HuH-7.5 (cell line): Measurements from ENCODE around the gene CELA1.

Experiments used
- DNase-seq: peaks from one replicate; pipeline ENCODE4 v3.0.0; 2011; ENCODE audit warnings: low spot score

CELA1 gene

DNA sequence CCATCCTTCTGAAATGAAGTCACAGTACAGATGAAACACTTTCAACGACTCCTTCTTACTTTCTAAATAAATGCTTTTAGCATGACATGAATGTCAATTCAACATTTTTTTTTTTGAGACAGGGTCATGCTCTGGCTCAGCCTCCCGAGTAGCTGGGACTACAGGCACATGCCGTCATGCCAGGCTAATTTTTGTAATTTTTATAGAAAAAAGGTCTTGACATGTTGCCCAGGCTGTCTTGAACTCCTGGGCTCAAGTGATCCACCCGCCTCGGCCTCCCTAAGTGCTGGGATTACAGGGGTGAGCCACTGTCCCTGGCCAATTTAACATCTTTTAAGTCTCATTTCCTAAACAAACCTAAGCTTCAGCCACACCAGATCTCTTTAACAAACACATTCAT lies 28.4 kb upstream of the CELA1 start:
- DNase-seq: no peak

DNA sequence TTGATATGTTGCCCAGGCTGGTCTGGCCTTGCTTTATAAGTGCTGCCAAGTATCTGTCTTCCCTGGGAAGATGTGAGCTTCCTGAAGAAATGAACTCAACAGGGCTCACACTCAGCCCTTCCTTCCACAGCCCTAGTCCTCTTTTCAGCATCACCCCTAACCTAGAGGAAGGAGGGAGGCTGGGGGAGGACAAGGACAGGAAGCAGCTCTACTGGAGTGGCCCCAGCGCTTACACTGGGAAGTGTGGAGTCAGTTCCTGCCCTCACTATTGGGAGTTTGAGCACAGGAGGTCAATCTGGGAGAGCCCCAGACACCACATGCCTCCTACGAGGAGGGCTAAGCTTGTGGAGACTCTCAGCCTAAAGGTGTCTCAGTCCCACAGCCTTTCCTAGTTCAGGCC lies 27.9 kb upstream of the CELA1 start:
- DNase-seq: no peak

DNA sequence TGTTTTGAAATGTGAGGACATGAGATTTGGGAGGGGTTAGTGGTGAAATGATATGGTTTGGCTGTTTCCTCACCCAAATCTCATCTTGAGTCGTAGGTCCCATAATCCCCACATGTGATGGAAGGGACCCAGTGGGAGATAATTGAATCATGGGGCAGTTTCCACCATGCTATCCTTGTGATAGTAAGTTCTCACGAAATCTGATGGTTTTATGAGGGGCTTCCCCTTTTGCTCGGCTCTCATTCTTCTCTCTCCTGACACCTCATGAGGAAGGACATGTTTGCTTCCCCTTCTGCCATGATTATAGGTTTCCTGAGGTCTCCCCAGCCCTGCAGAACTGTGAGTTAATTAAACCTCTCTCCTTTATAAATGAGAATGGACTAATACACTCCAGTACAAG lies 26.7 kb upstream of the CELA1 start:
- no peak for DNase-seq

DNA sequence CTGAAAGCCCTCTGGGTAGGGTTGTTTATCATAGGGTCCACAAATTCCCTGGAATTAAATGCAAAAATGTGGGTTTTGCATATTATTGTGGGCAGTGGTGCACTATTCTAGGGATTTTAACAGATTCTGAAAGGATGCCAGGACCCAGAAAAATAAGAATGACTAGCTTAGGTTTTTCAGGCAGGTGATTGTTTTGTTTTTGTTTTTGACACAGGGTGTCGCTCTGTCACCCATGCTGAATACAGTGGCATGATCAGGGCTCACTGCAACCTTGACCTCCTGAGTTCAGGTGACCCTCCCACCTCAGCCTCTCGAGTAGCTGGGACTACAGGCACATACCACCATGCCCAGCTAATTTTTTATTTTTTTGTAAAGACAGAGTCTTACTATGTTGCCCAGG lies 25.5 kb upstream of the CELA1 start:
- no peak for DNase-seq

DNA sequence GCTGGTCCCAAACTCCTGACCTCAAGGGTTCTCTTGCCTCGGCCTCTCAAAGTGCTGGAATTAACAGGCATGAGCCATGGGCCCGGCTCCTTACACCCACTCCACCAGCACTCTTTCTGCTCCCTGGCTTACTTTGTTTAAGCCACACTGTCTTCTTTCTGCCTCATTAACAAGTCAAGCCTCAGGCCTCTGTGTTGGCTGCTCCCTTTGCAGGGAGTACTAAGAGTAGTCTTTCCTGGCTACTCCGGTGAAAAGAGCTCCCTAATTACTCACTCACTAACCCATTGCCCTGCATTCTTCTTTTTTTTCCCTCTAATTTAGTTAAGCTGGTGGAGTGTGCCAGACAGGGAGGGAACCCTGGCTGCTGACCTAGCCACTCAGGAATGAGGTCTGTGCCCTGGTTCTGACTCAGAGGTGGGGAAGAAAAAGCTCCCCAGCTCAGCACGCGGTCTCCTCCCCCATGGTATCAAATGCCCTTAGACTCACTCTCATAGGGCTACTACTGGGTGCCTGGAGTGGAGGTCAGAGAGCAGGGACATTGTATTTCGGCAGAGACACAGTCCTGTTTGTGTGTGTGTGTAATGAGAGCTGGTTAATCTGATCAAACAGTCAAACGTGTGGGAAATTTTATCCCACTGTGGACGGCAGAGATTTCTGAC lies 24.9 kb upstream of the CELA1 start:
- peak; percentile 73 for DNase-seq

DNA sequence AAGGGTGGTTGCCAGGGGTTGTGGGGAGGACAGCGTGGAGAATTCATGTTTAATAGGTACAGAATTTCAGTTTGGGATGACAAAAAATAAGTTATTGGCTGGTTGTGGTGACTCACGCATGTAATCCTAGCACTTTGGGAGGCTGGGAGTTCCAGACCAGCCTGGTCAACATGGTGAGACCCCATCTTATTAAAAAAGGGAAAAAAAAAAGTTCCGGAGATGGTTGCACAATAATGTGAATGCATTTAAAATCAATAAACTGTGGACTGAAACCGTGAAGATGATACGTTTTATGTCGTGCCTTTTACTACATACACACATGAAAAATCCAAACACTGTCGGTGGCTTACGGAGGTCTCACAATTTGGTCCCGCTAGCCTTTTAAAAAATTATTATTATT lies 24.2 kb upstream of the CELA1 start:
- no peak for DNase-seq

DNA sequence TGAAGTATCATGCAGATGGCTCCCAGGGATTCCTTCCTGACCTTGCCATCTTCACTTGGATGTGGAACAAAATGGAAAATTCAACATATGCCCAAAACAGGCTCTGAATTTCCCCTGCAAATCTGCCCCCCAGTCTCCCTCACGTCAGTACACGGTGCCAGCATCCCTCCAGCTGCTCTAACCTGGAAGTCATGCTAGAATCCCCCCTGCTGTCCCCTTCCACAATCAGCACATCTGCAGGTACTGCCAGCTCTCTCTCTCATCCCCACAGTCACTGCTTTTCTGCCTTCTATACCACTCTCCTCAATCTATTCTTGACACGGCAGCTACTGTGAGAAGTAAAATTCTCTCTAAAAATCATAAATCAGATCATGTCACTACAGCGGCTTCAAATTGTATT lies 23.1 kb upstream of the CELA1 start:
- no peak for DNase-seq

DNA sequence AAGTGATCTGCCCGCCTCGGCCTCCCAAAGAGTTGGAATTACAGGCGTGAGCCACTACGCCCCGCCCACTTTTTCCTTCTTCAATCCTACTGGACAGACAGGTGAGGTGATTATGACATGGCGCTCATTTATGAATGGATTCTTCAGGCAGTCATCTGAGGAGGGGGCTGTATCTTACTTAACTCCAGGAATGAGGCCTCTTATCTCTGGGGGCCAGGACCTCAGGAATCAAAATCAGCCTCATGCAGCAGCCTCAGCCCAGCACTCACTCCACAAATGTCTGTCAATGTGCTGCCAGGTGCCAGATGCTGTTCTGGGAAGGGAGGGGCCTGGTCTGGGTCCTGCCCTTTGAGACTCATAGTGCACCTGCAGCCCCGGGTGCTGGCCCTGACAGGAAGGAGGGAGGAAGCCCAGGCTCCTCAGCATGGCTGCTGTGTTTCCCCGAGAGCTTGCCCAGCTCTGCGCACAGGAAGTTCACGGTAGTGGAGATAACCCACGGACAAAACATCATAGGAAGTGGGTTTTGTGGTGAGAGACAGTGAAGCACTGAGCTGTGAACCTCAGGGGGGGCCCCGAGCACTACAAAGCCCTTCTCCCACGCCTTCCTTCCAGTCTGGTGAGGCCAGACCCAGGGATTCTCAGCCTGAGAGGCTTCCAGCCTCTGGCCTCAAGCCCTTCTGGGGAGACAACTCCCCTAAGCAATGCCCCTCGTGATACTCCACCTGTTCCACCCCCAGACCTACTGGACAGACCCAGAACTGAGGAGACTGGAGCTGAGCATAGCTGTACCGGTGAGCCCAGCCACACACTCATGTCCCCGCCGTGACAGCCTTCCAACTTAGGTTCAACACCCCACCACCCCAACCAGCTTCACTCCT lies 22.4 kb upstream of the CELA1 start:
- DNase-seq: no peak

DNA sequence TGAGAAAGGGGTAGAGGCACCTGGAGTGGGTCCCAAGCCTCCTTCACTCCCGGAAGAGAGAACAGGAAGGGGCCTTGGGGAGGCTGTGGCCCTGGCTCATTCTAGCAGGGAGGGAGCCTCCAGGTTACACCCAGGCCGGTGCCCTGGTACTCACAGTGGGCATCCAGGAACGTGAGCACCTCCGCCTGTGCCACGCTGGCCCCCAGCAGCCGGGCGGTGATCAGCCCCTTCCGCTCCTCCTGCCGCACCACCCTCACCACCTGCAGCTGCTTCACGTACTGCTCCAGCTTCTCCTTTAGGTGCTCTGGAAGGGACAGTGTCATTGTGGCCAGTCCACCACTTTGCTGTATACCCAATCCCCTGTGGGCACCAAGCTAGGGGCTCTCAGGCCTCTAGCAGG lies 18.8 kb upstream of the CELA1 start:
- DNase-seq: no peak

DNA sequence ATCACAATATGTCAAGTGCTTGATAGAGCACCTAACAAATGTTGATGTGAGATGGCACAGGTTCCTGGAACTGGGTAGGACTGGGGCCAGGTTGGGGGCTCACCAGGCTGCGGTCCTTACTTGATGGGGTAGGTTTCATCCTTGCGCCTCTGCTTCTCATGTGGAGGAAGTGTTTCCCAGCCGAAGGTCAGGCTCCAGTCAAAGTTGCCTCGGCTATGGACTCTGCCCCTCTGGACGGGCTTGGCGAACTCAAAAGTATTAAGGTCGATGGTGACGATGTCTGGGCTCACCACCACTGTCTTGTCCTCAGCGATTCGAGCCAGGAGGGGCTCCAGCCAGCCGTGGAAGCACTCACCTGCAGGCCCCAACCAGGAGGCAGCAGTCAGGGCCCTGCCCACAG lies 17.5 kb upstream of the CELA1 start:
- DNase-seq: no peak

DNA sequence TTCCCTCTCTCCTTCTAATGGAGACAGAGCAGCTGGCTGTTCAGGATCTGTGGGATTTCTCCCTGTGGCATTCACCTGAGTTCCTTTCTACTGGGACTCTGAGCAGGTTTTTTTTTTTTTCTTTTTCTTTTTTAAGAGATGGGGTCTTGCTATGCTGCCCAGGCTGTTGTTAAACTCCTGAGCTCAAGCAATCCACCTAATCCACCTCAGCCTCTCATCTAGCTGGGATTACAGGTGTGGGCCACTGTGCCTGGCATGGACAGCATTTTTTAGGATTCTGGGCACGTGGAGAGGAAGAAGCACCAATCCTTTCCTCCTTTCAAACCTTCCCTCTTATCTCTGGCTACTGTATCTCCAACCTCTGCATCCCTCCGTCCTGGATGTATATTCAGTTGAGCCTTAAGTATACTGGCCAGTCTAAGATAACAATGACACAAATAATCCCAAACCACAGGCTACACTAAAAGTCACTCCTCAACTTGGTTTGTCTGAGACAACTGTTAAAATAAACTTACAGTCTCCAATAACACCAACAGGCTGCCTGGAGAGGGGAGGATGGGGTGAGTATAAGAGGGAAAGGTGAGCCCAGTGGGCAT lies 16.4 kb upstream of the CELA1 start:
- DNase-seq: no peak

DNA sequence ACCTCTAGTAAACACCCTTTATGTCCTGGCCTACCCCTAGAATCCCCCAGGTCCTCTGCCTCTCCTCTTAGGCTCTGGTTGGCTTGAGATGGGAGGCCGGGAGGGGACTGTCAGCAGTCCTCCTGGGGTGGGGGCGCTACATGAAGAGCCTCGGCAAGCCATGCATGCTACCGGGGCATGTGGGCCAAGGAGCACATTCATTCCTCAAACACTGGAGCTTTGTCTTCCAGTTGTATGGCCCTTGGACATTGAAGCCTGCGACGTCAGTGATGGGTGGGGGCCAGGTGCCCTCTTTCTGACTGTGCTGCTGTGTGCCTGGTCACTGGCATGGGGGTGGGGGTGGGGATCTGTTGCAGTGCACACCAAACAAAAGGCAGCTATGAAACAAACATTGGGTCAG lies 15.8 kb upstream of the CELA1 start:
- DNase-seq: no peak

DNA sequence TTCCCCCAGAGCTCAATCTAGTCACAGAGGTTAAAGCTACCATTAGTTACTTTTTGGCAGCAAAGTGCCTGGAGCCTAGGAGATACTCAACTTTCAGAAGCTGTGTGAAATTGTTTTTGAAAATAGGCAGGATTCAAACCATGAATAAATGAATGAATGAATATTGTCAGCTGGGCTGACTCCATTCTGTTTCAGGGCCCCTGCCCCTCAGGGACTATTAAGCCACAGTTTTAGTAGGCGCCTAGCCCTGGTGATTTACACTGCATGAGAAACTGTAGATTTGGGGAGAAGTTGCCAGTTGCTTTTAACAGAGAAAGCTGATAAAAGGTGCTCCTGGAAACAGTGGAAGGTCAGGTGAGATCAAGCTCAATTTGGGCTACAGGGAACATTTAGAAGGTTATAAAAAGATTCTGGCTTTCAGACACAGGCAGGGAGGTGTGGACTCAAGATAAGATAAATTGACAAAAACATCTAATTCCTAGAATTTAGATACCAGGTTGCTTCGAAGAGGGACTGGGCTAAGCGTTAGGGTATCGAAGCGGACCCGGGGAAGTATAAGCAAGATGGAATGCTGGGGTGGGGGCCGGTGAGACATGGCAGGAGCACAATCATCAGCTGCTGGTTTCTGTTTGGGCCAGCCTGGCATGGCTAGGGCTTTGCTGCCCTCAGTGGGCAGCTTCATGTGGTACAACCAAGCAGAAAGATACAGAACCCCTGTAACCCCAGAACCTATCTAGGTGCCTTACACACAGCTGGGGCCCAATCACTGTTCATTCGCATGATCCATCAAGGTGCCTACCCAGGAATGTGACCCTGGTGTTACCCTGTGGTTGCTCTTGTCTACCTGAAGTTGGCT lies 14.9 kb upstream of the CELA1 start:
- DNase-seq: no peak

DNA sequence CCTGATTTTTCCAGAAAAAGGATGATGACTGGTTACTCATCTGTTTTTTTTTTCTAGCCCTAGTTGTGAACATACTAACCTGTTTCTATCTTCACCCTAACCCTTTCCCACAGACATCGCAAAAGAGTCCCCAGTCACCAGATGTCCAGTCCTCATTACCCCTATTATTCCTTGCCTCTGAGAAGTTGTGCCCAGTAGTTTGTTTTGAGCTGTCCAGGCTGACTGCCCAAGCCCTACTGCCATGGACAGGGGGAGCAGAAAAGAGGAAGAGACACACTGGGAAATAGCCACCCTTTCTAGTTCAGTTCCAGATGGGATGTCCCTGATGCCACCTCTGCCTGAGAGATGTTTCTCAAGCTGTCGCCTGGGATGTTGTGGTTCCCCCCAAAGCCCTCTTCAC lies 13.8 kb upstream of the CELA1 start:
- DNase-seq: no peak

DNA sequence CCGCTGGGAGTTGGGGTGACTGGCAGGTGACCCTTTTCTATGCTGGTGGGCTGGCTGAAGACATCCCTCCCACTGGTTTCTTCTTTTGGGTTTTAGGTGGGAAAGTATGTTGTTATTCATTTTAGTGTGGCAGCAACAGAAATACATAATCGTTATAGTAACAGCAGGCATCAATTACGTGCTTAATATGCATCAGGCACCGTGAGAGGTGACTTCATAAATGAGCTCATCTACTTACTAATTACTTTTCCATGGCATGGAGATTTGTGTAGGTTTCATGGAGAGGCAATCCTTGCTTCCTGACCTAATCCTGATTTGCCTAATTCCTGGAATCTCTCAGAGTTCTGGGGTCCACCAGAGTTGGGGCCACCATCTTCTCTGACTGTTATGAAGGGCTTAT lies 13.4 kb upstream of the CELA1 start:
- DNase-seq: no peak

DNA sequence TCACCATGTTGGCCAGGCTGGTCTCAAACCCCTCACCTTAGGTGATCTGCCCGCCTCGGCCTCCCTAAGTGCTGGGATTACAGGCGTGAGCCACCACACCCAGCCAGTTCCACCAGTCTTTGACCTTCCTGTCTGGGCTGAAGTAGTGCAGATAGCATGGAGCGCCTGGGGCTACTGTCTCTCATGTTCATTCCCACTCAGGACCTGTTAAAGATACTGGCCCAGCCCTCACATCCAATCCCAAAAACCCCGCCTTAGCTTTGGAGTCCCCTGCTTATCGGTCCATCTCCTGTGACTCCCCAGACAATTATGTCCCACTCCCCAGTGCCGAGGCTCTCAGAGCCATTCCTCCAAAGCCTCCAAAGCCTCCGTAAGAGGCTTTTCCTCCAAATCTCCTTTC lies 12.0 kb upstream of the CELA1 start:
- no peak for DNase-seq

DNA sequence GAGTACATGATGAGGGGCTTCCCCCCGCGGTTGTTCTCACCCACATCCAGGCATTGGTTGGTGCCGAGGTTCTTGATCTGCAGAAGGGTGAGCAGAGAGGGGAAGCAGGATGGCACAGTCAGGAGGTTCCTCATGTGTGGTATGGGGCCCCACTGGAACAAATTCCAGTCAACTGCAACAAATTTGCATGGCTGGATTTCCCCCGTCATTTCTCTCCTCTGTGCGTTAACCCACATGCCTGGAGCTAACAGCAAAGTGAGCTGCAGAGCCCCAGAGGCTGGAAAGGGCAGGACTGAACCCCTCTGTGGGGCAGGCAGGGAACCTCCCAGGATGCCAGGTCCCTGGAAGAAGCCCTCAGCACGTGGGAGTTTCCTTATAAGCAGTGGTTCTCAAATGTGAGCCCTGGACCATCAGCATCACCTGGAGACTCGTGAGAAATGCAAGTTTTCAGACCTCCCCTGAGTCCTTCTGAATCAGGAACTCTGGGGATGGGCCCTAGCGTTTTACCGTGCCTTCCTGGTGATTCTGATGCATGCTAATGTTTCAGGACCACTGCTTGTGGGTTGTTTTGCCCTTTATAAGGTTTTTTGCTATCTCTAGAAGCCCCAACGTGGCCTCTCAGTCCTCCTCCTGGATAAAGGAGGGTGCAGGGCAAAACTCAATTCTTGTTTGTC lies 11.0 kb upstream of the CELA1 start:
- DNase-seq: no peak

DNA sequence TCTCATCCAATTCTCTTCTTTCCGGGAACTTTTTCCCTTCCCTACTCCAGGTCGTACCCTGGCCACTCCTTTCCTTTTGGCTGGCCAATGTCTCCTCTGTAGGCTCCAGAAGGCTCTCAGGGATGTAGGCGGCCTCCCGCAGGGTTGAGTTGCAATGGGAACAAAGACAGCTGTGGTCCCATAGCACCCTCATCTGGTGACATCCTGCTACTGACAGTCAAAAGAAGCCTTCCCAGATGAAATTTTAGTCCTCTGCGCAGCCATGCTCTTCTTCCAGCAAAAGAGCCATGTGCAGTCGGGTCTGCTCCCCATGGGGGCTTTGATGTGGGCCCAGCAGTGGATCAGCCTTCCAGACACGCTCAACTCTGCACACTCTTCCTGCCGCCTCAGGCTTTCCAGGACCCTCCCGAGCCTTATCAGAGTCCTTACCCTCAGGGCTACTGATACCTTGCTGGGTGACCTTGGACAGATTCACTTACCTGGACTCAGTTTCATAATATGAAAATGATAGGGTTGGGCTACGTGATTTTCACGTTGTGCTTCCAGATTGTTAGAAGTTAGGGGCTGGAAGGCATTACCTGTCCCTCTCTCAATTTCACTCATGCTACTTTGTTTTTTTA lies 5.5 kb upstream of the CELA1 start:
- peak; percentile 61 for DNase-seq

DNA sequence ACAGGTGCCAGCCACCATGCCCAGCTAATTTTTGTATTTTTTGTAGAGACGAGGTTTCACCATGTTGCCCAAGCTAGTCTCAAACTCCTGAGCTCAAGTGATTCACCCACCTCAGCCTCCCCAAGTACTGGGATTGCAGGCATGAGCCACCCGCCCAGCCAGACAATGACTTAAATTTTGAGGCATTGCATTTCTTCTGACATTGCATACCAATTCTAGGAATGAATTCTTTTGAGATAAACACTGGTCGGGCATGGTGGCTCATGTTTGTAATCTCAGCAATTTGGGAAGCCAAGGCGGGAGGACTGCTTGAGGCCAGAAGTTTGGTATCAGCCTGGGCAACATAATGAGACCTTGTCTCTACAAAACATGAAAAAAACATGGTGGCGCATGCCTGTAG lies 2.5 kb upstream of the CELA1 start:
- DNase-seq: no peak

DNA sequence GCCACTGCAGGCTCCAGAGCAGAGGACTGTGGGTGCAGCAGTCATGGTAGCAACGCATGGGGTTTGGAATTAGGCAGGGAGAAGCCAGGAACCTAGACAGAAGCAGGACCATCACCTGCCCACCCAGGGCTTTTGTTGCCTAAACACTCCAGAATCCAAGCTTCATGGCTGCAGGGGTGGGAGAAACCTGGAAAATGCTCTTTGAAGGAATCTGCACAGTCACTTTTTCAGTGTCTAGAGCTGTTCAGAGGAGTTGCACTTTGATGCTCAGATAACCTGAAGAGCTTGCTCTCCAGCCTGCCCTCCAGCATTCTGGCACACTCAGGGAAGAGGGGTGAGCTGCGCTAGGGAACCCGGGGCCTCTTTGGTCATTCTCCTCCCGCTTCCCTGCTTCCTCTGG lies 1.6 kb upstream of the CELA1 start:
- no peak for DNase-seq

DNA sequence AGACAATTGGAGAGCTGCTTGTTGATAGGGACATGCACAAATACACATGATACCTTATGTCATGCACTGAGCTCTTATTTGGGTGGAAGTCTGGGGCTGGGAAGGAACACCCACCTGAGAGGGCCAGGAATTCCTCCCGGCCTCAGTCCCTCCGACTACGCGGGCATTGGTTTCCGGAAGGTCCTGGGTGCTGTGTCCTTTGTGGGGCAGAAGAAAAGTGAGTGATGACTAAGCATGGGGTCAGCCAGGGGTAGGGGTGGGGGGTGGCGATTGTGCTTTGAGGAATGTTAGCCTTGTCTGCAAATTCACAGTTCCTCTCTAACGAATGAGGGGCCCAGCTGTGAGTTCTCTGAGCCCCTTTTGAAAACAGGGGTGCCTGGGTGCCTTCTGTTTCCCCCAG lies 798 bp downstream of the CELA1 start:
- DNase-seq: no peak

DNA sequence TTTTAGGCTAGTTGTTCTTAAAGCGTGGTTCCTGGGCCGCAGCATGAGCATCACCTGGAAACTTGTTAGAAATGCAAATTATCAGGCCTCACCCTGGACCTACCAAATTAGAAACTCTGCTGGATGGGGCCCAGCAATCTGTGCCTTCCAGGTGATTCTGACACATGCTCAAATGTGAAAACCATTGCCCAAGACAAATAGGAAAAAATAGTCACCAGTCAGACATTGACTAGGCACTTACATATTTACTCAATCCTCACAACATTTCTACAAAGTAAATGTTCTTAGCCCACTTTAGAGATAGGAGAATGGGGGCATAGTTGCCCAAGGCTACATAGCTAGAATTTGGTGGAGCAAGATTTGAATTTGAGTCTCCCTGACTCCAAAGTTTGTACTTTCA lies 3.3 kb downstream of the CELA1 start:
- DNase-seq: no peak
